NAMALWA (cell line): ENCODE measurements around the gene MYO7A.

ENCODE experiments used
- DNase-seq: peaks from one replicate; pipeline ENCODE4 v3.0.0-alpha.2; 2015; ENCODE audit warnings: low spot score

MYO7A gene

DNA sequence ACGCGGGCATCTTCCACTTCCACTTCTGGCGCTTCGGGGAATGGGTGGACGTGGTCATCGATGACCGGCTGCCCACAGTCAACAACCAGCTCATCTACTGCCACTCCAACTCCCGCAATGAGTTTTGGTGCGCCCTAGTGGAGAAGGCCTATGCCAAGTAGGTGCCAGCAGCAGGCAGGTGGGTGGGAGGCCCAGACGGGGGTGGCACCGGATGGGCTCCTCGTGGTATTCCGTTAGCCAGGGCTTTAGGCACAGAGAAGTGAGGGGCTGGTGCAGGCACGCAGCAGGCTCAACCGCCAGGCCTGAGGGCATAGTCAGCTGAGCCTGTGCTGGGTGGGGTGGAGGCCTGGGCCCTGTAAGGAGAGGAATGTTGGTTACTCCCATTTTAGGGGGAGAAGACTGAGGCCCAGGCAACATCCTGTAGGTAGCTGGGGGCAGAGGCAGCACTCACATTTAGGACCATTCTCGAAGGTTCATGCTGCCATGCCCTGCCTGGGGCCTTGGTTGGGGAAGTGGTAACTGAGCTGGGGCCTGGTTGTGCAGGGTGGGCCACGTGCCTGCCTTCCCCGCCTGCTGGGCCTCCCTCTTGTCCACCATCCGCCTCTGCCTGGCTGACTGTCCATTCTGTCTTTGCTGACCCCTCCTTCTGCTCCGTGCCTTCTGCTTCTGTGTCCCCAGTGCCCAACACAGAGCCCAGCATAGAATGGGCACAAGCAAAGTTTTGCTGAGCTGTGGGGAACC, 15.2 kb upstream of the MYO7A start:
- DNase-seq = no peak

- DNase-seq = peak; percentile 46
These were observed 14.5 kb upstream of the MYO7A start for GRCh38 chr11:77113382-77114088.

DNA sequence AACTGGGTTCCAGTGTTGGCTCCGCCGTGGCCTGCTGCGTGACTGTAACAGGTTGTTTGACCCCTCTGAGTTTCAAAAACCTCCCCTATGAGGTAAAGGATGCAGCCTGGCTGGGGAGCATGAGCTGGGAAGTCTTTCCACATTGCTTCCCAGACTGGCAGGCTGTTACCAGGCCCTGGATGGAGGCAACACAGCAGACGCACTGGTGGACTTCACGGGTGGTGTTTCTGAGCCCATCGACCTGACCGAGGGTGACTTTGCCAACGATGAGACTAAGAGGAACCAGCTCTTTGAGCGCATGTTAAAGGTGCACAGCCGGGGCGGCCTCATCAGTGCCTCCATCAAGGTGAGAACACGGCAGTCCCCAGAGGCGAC, 14.0 kb upstream of the MYO7A start:
- DNase-seq = no peak

DNA sequence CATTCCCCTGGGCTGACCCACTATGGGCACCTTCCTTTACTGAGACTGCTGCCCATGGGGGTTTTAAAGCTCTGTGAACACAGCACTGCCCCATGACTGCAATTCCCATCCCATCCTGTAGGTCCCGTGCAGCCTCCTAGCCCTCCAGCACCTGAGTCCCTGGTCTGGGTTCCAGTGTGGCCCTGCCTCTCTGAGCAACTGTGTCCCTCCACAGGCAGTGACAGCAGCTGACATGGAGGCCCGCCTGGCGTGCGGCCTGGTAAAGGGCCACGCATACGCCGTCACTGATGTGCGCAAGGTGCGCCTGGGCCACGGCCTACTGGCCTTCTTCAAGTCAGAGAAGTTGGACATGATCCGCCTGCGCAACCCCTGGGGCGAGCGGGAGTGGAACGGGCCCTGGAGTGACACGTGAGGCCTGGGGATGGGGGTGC, 12.8 kb upstream of the MYO7A start:
- DNase-seq = peak; percentile 28

- no peak for DNase-seq
These were observed 12.1 kb upstream of the MYO7A start for GRCh38 chr11:77115956-77116355.

DNA sequence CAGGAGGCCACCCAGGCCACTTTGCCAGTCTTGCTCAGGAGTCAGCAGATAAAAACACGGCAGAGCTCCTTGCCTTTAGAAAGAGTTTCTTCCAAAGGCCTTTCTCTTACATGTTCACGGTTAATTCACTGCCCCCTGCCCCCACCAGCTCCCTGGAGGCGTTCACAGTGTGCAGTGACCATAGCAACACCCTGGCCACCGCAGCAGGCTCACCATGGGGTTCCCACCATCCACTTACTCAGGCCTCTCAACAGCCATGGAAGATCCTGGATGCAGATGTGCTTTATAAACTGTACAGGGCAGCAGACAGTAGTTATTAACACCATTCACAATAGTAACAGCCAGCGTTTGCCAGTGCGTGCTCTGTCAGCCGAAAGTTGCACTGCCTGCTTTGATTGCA, 10.6 kb upstream of the MYO7A start:
- DNase-seq = no peak

DNA sequence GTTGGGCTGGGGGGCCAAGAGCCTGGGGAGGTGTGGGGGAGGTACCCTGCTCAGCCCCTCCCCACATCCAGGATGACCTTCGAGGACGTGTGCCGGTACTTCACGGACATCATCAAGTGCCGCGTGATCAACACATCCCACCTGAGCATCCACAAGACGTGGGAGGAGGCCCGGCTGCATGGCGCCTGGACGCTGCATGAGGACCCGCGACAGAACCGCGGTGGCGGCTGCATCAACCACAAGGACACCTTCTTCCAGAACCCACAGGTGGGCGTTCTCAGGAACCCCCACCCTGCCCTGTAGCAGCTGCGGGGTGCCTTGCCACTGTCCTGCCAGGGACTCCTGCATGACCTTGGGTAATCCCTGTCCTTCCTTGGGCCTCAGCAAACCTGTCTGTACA, 10.0 kb upstream of the MYO7A start:
- no peak for DNase-seq

GRCh38 chr11:77118971-77119370, 9.1 kb upstream of the MYO7A start:
- DNase-seq = no peak

DNA sequence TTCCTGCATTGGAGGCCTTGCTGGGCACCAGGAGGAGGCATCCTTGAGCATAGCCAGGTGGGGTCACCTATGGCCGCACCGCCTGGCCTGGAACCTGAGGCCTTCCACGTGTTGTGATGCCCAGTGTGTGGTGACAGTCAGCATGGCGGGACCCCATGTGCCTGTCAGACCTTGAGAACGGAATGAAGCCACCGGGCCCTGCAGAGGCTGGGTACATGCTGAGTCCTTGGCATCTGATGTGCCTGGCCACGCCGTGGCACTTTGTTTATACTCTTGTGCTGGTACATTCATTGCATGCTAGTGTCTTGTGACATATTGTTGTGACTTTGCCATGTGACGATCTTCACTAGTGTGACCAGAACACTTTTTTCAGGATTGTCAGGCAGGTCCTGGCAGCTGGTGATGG, 8.5 kb upstream of the MYO7A start:
- no peak for DNase-seq

DNA sequence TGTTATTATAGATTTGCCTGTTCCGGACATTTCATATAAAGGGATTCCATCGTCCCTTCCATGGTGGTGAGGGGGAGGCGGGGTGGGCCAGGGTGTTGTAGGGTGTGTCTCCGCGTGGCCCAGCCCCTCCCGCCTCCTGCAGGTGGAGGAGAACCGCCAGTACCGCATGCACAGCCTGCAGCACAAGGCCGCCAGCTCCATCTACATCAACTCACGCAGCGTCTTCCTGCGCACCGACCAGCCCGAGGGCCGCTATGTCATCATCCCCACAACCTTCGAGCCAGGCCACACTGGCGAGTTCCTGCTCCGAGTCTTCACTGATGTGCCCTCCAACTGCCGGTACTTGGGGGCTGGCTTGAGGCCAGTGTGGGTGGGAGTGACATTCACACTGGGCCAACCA, 7.5 kb upstream of the MYO7A start:
- no peak for DNase-seq

- DNase-seq = no peak
These were observed 6.9 kb upstream of the MYO7A start for GRCh38 chr11:77121096-77121640.

- no peak for DNase-seq
These were observed 6.0 kb upstream of the MYO7A start for GRCh38 chr11:77121876-77122575.

DNA sequence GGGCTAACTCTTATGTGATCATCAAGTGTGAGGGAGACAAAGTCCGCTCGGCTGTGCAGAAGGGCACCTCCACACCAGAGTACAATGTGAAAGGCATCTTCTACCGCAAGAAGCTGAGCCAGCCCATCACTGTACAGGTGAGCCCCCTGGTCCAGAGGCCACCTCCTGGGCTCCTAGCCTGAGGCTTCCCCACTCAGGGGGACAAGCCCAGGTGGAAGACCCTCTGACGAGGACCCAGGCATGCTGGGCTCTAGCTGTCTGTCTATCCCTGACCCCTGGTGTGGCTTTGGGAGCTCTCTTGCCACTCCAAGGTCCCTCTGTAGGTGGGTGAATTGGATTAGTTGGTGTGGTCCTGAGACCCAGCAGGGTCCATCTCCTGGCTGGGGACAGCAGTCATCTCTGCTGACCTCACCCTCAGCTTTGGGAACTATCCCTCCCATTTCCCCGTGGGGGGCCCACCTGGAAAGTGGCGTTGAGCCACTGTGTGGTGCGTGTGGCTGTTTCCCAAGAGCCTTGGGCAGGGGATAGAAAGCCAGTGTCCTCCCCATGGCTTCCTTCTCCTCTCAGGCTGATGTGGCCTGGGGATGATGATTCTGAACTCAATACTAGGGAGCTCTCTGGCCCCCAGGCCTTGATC, 5.4 kb upstream of the MYO7A start:
- no peak for DNase-seq

- no peak for DNase-seq
These were observed 4.5 kb upstream of the MYO7A start for GRCh38 chr11:77123591-77123990.

GRCh38 chr11:77124041-77124440, 4.0 kb upstream of the MYO7A start:
- DNase-seq = no peak

DNA sequence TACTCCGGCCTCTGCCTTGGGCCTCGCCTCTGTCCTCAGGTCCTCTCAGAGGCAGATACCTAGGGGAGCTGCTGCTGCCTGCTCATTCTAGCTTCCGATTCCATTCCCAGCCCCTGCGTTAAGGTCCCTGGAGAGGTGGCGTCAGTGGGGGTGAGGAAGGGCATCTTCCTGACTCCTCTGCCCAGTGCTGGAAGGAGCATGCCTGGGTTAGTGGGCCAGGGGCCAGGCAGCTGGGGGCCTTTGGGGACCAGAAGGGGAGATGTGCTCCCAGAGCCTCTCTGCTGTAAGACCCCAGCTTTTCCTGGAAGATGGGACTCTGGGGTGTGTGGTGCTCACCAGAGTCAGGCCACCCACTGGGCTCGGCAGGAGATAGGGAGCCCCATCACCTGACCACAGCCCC, 3.6 kb upstream of the MYO7A start:
- DNase-seq = no peak

GRCh38 chr11:77125191-77125590, 2.9 kb upstream of the MYO7A start:
- DNase-seq = no peak

DNA sequence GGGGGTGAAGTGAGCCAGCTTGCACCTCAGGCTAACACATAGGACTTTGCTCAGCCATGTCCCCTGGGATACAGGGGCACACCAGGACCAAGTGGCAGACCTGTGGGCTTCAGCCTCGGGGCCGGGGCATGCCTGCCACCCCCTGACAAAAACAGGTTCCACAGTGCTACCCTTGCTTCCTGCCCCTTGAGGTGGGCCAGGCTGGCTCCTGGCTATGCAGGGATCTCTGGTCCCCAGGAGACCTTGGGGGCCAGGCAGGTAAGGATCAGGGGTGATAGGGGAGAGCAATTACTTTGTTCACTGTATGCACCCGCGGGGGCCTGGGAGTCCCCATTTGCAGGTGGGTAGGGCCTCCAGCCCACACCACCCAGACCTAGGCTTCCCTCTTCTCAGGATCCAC, 2.4 kb upstream of the MYO7A start:
- DNase-seq = no peak

DNA sequence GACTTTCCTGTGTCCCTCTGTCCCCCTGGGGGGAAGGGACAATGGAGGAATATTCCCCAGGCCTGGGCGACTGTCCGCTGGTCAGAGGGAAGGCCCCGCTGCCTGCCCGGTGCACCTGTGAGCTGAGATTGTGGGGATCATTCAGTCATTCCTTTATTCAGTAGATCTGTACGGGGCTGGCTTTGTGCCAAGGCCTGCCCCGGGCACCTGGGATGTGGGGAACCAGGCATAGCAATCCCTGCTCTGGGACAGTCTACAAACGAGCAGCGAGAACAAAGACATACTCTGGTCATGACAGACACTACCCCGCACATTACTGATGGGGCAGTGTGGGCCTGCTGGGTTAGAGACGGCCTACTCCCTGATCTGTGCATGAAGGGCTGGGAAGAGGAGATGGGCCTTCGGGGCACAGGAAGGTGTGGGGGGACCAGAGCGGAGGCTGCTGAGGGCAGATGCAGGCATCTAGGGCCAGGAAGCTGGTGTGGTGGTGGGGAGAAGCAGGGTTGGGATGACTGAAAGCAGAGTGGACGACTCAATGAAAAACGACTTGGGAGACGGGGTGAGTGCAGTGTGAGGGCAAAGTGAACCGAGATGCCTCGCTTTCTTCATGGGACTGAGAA, 1.8 kb upstream of the MYO7A start:
- DNase-seq = no peak

- no peak for DNase-seq
These were observed 1.2 kb upstream of the MYO7A start for GRCh38 chr11:77126861-77127234.

GRCh38 chr11:77127235-77127911, 673 bp upstream of the MYO7A start:
- DNase-seq = peak; percentile 44
